ENCODE measurements around the gene DLK1.
A peak's percentile ranks its signal among the peaks of the same experiment; 100 is the strongest.

DLK1 gene

DNA sequence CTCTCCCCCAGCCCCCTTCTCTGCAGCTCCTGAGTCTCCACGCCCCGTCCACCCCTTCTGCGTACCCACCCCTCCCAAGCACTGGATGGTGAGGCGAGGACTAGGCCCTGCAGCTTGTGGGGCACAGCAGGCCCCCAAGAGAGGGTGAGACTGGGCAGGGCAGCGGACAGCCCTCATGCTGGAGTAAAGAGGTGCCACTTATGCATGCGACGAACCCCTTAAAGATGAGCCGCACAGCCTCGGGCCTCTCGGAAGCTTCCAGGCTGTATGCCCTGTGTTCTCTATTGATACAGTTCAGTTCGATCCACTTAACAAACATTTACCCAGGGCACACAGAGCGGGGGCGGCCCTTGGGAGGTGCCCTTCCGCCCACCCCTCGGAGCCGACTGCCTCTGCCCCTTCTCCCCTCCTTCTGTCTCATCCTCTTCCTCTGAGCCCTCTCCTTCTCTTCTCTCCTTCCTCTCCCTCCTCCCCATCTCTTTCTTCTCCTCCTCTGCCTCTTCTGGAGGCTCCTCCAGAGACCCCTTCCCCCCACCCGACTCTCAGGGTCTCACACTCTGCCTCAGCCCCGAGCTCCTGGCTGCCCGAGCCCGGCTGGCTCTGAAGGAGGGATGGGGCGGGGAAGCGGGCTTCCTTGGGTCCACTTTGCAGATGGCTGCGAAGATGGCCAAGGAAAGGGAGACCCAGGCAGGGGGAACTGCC, 32.7 kb upstream of the DLK1 start:
- no peak for DNase-seq (ENCODE audit: low spot score)

GRCh38 chr14:100694579-100695422, 31.9 kb upstream of the DLK1 start:
- DNase-seq (ENCODE audit: low spot score), result no peak

DNA sequence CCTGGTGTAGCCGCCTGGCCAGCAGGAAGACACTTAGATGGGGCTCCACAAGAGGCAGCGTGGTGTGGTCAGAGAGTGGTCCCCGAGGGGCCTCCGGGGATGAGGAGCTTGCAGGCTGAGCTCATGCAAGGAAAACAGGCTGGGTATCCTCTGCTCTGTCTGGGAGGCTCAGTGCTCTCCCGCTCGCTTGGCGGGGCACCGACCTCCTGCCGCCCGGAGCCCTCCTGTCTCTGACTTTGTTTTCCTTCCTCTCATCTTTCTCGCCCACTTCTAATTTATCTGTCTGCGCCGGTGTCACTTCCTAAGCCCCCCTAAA, 31.3 kb upstream of the DLK1 start:
- DNase-seq (ENCODE audit: low spot score), result no peak

DNA sequence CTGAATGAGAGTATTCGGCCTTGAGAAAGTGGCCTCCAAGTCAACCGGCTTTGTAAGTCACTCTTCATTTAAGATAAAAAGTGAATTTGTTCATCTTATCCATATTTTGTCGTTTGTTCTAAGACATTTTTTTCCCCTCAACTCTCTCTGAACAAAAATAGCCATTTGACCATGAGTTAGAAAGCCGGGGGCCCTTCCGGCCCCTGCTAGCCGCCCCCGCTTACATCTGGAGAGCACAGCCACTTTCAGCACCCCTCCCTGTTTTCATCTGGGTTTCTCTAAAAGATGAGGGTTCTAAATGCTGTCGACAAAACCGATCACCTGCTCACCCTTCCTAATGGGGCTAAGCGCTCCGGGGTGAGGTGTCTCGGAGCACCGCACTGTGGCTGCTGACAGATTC, 30.7 kb upstream of the DLK1 start:
- no peak for DNase-seq (ENCODE audit: low spot score)

GRCh38 chr14:100696590-100696989, 30.1 kb upstream of the DLK1 start:
- peak; percentile 62 for DNase-seq (ENCODE audit: low spot score)

- DNase-seq (ENCODE audit: low spot score), result no peak
Measured at GRCh38 chr14:100698066-100698465, 28.6 kb upstream of the DLK1 start.

DNA sequence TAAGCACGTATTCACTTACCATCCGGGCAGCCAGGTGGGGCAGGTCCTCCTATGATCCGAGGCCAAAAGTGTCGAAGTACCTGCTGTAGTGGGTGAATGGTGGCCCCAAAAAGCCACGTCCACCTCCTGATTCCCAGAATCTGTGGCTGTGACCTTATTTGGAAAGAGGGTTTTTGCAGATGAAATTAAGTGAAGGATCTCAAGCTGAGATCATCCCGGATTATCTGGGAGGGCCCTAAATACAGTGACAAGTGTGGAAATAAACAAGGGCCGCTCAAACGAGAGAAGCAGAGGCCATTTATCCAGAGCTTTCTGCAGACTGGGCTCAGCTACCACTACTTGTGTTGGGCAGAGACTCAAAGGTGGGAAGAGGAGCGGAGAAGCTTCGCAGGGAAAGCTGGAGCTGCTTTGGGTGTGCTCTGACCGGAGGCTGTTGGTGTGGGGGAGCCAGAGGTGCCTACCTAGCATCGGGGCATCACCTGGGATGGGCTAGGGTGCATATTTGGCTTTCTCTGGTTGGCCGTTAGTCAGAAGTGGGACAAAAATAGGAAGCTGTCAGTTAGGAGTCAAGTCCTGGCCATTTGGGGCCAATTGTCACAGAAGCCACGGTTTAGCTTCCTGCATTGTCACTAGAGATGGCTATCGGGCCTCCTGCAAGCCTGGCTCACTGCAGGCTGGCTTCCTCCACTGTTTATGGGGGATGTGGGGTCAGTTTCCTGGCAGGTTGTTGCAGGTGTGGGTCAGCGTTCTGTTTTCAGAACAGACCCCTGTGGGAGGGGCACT, 27.8 kb upstream of the DLK1 start:
- no peak for DNase-seq (ENCODE audit: low spot score)

DNA sequence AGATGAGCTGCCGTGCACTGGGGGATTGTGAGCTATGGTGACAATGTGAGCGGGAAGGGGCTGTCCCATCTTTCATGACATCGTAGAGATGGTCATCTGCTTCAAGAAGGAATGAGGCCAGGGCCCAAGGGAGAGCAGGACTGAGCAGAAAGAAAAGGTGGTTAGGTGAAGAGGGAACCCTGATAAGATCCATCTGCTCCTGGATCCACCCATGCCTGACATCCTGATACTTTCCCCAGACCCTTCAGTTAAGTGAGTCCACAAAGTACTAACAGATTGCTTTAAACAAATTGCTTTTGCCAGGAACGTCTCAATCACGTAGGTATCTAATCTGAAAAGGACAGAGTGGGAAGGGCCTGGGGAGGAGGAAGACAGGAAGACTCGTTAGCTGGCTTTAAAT, 25.4 kb upstream of the DLK1 start:
- DNase-seq (ENCODE audit: low spot score), result peak; percentile 20

- DNase-seq (ENCODE audit: low spot score), result no peak
Measured at GRCh38 chr14:100702590-100702989, 24.1 kb upstream of the DLK1 start.

GRCh38 chr14:100703386-100704220, 23.1 kb upstream of the DLK1 start:
- no peak for DNase-seq (ENCODE audit: low spot score)

- peak; percentile 40 for DNase-seq (ENCODE audit: low spot score)
Measured at GRCh38 chr14:100706200-100706599, 20.5 kb upstream of the DLK1 start.

DNA sequence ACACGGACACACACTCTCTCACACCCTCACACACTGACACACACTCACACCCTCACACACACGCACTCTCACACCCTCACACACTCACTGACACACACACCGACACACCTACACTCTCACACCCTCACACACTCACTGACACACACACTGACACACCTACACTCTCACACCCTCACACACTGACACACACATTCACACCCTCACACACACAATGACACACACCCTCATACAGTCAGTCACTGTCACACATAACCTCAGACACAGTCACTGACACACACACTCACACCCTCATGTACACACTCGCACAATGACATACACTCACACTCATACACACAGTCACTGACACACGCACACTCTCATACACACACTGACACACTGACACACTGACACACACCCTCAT, 19.8 kb upstream of the DLK1 start:
- DNase-seq (ENCODE audit: low spot score), result no peak

- DNase-seq (ENCODE audit: low spot score), result peak; percentile 60
Measured at GRCh38 chr14:100708425-100709288, 18.0 kb upstream of the DLK1 start.

- DNase-seq (ENCODE audit: low spot score), result no peak
Measured at GRCh38 chr14:100709289-100710284, 17.1 kb upstream of the DLK1 start.

DNA sequence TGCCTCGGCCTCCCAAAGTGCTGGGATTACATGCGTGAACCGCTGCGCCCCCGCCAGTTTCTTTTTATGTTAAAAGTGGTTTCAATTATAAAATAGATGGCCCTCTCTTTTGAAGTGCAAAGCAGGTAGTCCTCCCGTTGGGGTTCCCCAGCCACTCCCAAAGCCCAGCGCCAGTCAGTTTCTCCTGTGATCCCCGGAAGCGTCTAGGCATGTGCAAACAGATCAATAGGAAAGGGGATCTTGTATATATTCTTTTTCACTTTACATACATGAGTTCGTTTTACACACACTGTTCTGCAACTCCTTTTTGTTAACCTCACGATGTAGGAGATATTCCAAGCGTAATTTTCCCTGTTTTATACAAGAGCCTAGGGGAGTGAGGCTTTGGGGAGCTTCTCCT, 16.3 kb upstream of the DLK1 start:
- no peak for DNase-seq (ENCODE audit: low spot score)

GRCh38 chr14:100710826-100711462, 15.7 kb upstream of the DLK1 start:
- DNase-seq (ENCODE audit: low spot score), result no peak

GRCh38 chr14:100711493-100711892, 15.2 kb upstream of the DLK1 start:
- no peak for DNase-seq (ENCODE audit: low spot score)

DNA sequence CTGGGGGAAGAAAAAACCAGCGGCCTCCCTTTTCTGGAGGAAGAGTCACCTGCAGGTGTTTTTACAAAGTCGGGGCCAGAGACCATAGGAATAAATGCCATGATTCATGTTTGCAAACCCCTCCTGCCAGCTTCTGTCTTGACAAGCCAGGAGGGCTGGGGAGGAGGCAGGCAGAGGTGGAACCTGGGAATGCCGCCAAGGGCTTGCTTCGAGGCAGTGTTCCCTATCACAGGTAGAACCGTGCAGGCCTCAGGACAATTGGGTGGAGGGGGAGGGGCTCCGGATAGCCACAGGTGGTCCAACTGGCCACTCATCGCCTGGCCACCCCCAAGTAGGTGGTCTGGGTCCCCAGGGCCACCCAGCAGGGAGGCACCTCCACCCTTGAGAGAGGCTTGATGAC, 14.2 kb upstream of the DLK1 start:
- no peak for DNase-seq (ENCODE audit: low spot score)

DNA sequence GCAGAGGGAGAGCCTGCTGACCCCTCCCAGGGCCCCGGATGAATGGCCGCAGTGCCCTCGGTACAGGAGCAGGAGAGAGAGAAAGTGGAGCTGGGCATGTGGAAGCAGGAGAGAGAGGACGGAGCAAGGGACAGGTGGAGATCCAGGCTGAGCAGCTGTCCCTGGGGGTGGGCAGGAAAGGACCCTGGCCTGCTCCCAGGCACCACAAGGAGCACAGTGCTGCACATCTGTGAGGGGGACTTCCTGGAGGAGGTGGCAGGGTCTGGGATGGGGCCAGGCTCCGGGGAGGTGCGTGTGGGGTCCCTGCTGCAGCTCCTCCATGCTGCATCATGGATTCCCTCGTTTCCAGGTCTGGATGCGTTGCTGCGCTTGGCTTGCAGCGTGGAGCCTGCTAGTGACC, 13.0 kb upstream of the DLK1 start:
- DNase-seq (ENCODE audit: low spot score), result no peak

All from SK-N-DZ (cell line).